HepG2 (cell line): ENCODE results near the gene TBL3. TPM values are rescaled to one million over a fixed set of nuclear protein-coding genes. Genes with fewer than 3 reads are reported as not detected.

Experiments used
- GLI4 ChIP-seq: sonication (generic); formaldehyde crosslinking; IDR thresholded peaks from 2 replicates; pipeline ENCODE4 v1.5.1; 2020; ENCODE audit warnings: missing genetic modification reagents, mild to moderate bottlenecking, moderate library complexity, borderline replicate concordance
- KLF6 ChIP-seq: IDR thresholded peaks from 2 replicates; pipeline ENCODE4 v1.8.0; 2016; ENCODE audit warnings: missing biosample characterization, missing genetic modification reagents
- MED13 ChIP-seq: sonication (generic); formaldehyde crosslinking; IDR thresholded peaks from 2 replicates; pipeline ENCODE4 v1.5.0; 2020; ENCODE audit warnings: missing genetic modification reagents
- MEF2D ChIP-seq: sonication (generic); formaldehyde crosslinking; IDR thresholded peaks from 2 replicates; pipeline ENCODE4 v1.5.1; 2020; ENCODE audit warnings: mild to moderate bottlenecking, missing genetic modification reagents
- SYNCRIP ChIP-seq: fragments of 200-400 bp; formaldehyde crosslinking; IDR thresholded peaks from 2 replicates; pipeline ENCODE4 v1.6.1; 2018; ENCODE audit warnings: mild to moderate bottlenecking, low read depth, low read length; ENCODE audit not compliant: insufficient read depth
- ZBTB38 ChIP-seq: sonication (generic); formaldehyde crosslinking; IDR thresholded peaks from 2 replicates; pipeline ENCODE4 v1.5.1; 2020; ENCODE audit warnings: mild to moderate bottlenecking, missing genetic modification reagents
- ZKSCAN5 ChIP-seq: sonication (generic); formaldehyde crosslinking; IDR thresholded peaks from 2 replicates; pipeline ENCODE4 v1.5.1; 2020; ENCODE audit warnings: mild to moderate bottlenecking, missing genetic modification reagents
- ZNF232 ChIP-seq: sonication (generic); formaldehyde crosslinking; IDR thresholded peaks from 2 replicates; pipeline ENCODE4 v1.4.0; 2020; ENCODE audit warnings: missing genetic modification reagents, borderline replicate concordance
- ZNF235 ChIP-seq: sonication (generic); formaldehyde crosslinking; IDR thresholded peaks from 2 replicates; pipeline ENCODE4 v1.8.1; 2023; ENCODE audit warnings: mild to moderate bottlenecking, missing genetic modification reagents, borderline replicate concordance
- ZNF260 ChIP-seq: sonication (generic); formaldehyde crosslinking; IDR thresholded peaks from 2 replicates; pipeline ENCODE4 v1.4.0; 2020; ENCODE audit warnings: missing genetic modification reagents, low read depth, mild to moderate bottlenecking, borderline replicate concordance
- ZNF546 ChIP-seq: sonication (generic); formaldehyde crosslinking; conservative IDR thresholded peaks from 2 replicates; pipeline ENCODE4 v1.8.1; 2023; ENCODE audit warnings: mild to moderate bottlenecking, missing genetic modification reagents
- ZNF549 ChIP-seq: sonication (generic); formaldehyde crosslinking; IDR thresholded peaks from 2 replicates; pipeline ENCODE4 v1.5.0; 2020; ENCODE audit warnings: missing genetic modification reagents
- ZNF781 ChIP-seq: sonication (generic); formaldehyde crosslinking; IDR thresholded peaks from 2 replicates; pipeline ENCODE4 v1.5.1; 2020; ENCODE audit warnings: borderline replicate concordance, mild to moderate bottlenecking, missing genetic modification reagents; ENCODE audit errors: not compliant biosample characterization
- polyA plus RNA-seq, 8 experiments: library from polyadenylated mRNA; depleted of rRNA in 3 of 8; stranded (reverse) in 7 of 8; unstranded in 1 of 8; fragments of >200 nt; fragmentation: Illumina TruSeq in 4 of 8; extraction: Trizol in 4 of 8; gene quantifications; 2 replicates each; pipeline versions ENCODE4 v1.2.1 to v1.2.3, GENCODE V29; 2011 to 2016; ENCODE audit warnings: low read depth in 4 of 8, missing spikeins in 1 of 8, mixed read lengths in 1 of 8; ENCODE audit not compliant: insufficient read depth in 1 of 8
- total RNA-seq, 5 experiments: library from RNA; depleted of rRNA; stranded (reverse); fragments of >200 nt; fragmentation: Illumina TruSeq; extraction: Trizol; gene quantifications; 2 replicates each; pipeline ENCODE4 v1.2.3, GENCODE V29; 2016; ENCODE audit warnings: low read depth in 1 of 5
- TF ChIP-seq, protein P1 (sequence below): sonication (generic); formaldehyde crosslinking; IDR thresholded peaks from 2 replicates; pipeline ENCODE4 v1.4.0; 2020; ENCODE audit warnings: missing genetic modification reagents, borderline replicate concordance
- TF ChIP-seq, protein P2 (sequence below): sonication (generic); formaldehyde crosslinking; IDR thresholded peaks from 2 replicates; pipeline ENCODE4 v1.4.0; 2020; ENCODE audit warnings: missing genetic modification reagents
- TF ChIP-seq, protein P3 (sequence below): sonication (generic); formaldehyde crosslinking; IDR thresholded peaks from 2 replicates; pipeline ENCODE4 v1.8.0; 2022; ENCODE audit warnings: missing genetic modification reagents, low read depth, mild to moderate bottlenecking, borderline replicate concordance
- TF ChIP-seq, protein P4 (sequence below): sonication (generic); formaldehyde crosslinking; IDR thresholded peaks from 2 replicates; pipeline ENCODE4 v1.5.1; 2020; ENCODE audit warnings: missing genetic modification reagents, mild to moderate bottlenecking, borderline replicate concordance
- TF ChIP-seq, protein P5 (sequence below): sonication (generic); formaldehyde crosslinking; IDR thresholded peaks from 2 replicates; pipeline ENCODE4 v1.9.0; 2022; ENCODE audit warnings: low read depth, missing genetic modification reagents
- TF ChIP-seq, protein P6 (sequence below): sonication (generic); formaldehyde crosslinking; IDR thresholded peaks from 2 replicates; pipeline ENCODE4 v1.8.1; 2023; ENCODE audit warnings: mild to moderate bottlenecking, moderate library complexity, missing genetic modification reagents

Gene TBL3
- total and polyA plus RNA-seq, 2 of the 13 experiments (the other 11 are each of a cell fraction or from before 2014, with no cell fraction given), result 16.8 to 38.0 TPM

DNA sequence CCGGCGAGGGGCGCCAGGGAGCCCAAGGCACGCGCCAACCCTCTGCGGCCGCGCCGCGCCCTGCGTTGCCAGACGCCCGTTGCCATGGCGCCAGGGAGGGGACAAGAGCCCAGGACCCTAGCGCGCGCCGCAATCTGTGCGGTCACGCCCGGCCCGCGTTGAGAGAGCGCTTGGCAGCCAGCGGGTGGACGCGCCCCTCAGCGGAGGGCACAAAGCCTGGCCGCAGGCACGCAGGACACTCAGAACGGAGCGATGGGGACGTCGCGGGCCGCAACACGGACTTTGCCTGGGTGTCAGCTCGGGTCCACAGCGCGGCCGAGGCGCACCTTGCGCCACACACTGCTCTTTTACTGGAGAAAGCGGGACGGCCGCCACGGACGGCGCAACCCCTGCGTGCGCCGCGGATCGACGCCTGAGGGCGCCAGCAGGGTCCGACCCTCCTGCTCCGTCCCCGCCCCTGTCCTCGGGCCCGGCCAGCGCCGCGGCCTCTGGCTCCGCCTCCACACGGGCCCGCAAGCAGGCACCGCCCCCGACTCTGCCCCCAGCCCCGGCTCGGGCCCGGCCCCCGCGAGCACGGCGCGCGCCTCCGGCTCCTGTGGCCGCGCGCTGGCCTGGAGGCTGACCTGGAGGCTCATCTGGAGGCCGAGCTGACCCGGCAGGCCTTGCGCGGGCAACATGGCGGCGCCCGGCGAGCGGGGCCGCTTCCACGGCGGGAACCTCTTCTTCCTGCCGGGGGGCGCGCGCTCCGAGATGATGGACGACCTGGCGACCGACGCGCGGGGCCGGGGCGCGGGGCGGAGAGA, 11.9 kb downstream of the TBL3 start, which contains the start of gene GFER (continued):
- TF ChIP-seq, protein P1, sequence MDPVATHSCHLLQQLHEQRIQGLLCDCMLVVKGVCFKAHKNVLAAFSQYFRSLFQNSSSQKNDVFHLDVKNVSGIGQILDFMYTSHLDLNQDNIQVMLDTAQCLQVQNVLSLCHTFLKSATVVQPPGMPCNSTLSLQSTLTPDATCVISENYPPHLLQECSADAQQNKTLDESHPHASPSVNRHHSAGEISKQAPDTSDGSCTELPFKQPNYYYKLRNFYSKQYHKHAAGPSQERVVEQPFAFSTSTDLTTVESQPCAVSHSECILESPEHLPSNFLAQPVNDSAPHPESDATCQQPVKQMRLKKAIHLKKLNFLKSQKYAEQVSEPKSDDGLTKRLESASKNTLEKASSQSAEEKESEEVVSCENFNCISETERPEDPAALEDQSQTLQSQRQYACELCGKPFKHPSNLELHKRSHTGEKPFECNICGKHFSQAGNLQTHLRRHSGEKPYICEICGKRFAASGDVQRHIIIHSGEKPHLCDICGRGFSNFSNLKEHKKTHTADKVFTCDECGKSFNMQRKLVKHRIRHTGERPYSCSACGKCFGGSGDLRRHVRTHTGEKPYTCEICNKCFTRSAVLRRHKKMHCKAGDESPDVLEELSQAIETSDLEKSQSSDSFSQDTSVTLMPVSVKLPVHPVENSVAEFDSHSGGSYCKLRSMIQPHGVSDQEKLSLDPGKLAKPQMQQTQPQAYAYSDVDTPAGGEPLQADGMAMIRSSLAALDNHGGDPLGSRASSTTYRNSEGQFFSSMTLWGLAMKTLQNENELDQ, result no peak
- TF ChIP-seq ZNF549 (CRISPR knock-in tag) (no peak), GLI4 (no peak), ZNF235 (CRISPR knock-in tag) (no peak; the same call in none of the 2 replicates), KLF6 (CRISPR knock-in tag) (peak; percentile 80), ZNF260 (CRISPR knock-in tag) (no peak), MEF2D (no peak), ZNF546 (CRISPR knock-in tag) (peak; percentile 82), ZNF232 (CRISPR knock-in tag) (no peak; the same call in 1 of the 2 replicates), ZKSCAN5 (CRISPR knock-in tag) (no peak), MED13 (CRISPR knock-in tag) (no peak), ZBTB38 (CRISPR knock-in tag) (peak; percentile 40), ZNF781 (CRISPR knock-in tag) (no peak), SYNCRIP (no peak)
- TF ChIP-seq, protein P2, sequence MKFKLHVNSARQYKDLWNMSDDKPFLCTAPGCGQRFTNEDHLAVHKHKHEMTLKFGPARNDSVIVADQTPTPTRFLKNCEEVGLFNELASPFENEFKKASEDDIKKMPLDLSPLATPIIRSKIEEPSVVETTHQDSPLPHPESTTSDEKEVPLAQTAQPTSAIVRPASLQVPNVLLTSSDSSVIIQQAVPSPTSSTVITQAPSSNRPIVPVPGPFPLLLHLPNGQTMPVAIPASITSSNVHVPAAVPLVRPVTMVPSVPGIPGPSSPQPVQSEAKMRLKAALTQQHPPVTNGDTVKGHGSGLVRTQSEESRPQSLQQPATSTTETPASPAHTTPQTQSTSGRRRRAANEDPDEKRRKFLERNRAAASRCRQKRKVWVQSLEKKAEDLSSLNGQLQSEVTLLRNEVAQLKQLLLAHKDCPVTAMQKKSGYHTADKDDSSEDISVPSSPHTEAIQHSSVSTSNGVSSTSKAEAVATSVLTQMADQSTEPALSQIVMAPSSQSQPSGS (CRISPR knock-in tag), result 0 out of 2 replicates have a peak, but pooled peaks have one; percentile 40
- TF ChIP-seq, protein P3, sequence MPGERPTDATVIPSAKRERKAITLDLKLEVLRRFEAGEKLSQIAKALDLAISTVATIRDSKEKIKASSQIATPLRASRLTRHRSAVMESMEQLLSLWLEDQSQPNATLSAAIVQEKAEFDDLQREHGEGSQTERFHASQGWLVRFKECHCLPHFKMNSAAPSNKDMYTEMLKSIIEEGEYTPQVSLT (CRISPR knock-in tag), result no peak; the same call in 1 of the 2 replicates
- TF ChIP-seq, protein P4, sequence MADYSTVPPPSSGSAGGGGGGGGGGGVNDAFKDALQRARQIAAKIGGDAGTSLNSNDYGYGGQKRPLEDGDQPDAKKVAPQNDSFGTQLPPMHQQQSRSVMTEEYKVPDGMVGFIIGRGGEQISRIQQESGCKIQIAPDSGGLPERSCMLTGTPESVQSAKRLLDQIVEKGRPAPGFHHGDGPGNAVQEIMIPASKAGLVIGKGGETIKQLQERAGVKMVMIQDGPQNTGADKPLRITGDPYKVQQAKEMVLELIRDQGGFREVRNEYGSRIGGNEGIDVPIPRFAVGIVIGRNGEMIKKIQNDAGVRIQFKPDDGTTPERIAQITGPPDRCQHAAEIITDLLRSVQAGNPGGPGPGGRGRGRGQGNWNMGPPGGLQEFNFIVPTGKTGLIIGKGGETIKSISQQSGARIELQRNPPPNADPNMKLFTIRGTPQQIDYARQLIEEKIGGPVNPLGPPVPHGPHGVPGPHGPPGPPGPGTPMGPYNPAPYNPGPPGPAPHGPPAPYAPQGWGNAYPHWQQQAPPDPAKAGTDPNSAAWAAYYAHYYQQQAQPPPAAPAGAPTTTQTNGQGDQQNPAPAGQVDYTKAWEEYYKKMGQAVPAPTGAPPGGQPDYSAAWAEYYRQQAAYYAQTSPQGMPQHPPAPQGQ (CRISPR knock-in tag), result no peak
- TF ChIP-seq, protein P5, sequence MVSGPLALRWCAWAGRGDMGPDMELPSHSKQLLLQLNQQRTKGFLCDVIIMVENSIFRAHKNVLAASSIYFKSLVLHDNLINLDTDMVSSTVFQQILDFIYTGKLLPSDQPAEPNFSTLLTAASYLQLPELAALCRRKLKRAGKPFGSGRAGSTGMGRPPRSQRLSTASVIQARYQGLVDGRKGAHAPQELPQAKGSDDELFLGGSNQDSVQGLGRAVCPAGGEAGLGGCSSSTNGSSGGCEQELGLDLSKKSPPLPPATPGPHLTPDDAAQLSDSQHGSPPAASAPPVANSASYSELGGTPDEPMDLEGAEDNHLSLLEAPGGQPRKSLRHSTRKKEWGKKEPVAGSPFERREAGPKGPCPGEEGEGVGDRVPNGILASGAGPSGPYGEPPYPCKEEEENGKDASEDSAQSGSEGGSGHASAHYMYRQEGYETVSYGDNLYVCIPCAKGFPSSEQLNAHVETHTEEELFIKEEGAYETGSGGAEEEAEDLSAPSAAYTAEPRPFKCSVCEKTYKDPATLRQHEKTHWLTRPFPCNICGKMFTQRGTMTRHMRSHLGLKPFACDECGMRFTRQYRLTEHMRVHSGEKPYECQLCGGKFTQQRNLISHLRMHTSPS (CRISPR knock-in tag), result no peak
- TF ChIP-seq, protein P6, sequence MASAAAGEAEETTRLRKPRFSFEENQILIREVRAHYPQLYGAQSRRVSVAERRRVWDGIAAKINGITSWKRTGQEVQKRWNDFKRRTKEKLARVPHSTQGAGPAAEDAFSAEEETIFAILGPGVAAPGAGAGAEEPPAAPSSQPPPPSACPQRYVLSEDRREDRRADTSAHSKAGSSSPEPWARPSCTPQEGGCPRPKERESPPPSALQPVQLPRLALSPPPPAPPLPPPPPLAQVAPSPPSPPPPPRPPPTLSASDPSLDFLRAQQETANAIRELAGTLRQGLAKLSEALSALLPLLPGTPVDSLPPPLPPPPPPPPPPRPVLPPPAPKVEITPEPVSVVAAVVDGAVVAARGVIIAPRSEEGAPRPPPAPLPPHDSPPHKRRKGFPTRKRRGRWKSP (CRISPR knock-in tag), result peak; percentile 100
